Measurements from ENCODE around the gene PRR7.

DNA sequence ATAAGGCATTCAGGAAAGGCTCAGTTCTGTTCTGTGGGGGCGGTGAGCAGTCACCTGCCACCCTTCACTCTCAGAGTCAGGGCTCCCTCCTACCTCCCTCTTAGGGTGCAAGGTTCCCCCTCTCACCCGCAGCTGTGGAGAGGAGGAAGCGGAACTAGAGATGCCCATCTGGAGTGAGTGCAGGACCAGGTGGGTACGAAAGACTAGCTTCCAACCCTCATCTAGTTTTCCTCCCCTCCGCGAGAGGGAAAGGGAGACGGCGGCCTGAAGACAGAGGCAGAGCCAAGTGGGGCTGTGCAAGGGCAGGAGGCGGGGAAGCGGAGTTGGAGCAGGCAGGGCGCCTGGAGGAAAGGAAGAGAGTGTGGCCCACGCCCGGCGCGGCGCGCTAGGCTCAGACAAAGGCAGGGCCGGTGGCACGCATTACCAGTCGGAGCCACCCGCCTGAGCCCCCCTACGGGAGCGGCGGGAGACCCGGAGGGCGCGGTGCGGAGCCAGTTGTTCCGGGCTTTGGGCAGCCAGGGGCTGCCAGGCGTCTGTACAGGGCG, 7.3 kb downstream of the PRR7 start:
- TF ChIP-seq ELF1 (IDR thresholded peaks at IDR 0.05) (no peak), POLR2AphosphoS5 (IDR thresholded peaks at IDR 0.05; ENCODE audit: low read depth, low read length) (no peak), TAF1 (IDR thresholded peaks at IDR 0.05; ENCODE audit: borderline replicate concordance, low read depth, low read length) (no peak), FOXJ3 (CRISPR knock-in tag; IDR thresholded peaks at IDR 0.05) (no peak), GABPA (IDR thresholded peaks at IDR 0.05; ENCODE audit: low read depth) (no peak), EP300 (IDR thresholded peaks at IDR 0.05; ENCODE audit: borderline replicate concordance in 1 of 2, low read depth in 1 of 2, low read length in 1 of 2) (no peak), SMC3 (IDR thresholded peaks at IDR 0.05; ENCODE audit: low read depth, low read length) (no peak), EZH2phosphoT487 (IDR thresholded peaks at IDR 0.05; ENCODE audit: borderline replicate concordance, low read depth) (no peak), TEAD4 (IDR thresholded peaks at IDR 0.05; ENCODE audit: borderline replicate concordance, insufficient read depth) (no peak), RXRA (IDR thresholded peaks at IDR 0.05; ENCODE audit: borderline replicate concordance, low read depth) (no peak), NFIC (IDR thresholded peaks at IDR 0.05; ENCODE audit: borderline replicate concordance) (no peak)
- TF ChIP-seq, protein P1, sequence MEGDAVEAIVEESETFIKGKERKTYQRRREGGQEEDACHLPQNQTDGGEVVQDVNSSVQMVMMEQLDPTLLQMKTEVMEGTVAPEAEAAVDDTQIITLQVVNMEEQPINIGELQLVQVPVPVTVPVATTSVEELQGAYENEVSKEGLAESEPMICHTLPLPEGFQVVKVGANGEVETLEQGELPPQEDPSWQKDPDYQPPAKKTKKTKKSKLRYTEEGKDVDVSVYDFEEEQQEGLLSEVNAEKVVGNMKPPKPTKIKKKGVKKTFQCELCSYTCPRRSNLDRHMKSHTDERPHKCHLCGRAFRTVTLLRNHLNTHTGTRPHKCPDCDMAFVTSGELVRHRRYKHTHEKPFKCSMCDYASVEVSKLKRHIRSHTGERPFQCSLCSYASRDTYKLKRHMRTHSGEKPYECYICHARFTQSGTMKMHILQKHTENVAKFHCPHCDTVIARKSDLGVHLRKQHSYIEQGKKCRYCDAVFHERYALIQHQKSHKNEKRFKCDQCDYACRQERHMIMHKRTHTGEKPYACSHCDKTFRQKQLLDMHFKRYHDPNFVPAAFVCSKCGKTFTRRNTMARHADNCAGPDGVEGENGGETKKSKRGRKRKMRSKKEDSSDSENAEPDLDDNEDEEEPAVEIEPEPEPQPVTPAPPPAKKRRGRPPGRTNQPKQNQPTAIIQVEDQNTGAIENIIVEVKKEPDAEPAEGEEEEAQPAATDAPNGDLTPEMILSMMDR (IDR thresholded peaks at IDR 0.05), result no peak
- TF ChIP-seq, protein P2, sequence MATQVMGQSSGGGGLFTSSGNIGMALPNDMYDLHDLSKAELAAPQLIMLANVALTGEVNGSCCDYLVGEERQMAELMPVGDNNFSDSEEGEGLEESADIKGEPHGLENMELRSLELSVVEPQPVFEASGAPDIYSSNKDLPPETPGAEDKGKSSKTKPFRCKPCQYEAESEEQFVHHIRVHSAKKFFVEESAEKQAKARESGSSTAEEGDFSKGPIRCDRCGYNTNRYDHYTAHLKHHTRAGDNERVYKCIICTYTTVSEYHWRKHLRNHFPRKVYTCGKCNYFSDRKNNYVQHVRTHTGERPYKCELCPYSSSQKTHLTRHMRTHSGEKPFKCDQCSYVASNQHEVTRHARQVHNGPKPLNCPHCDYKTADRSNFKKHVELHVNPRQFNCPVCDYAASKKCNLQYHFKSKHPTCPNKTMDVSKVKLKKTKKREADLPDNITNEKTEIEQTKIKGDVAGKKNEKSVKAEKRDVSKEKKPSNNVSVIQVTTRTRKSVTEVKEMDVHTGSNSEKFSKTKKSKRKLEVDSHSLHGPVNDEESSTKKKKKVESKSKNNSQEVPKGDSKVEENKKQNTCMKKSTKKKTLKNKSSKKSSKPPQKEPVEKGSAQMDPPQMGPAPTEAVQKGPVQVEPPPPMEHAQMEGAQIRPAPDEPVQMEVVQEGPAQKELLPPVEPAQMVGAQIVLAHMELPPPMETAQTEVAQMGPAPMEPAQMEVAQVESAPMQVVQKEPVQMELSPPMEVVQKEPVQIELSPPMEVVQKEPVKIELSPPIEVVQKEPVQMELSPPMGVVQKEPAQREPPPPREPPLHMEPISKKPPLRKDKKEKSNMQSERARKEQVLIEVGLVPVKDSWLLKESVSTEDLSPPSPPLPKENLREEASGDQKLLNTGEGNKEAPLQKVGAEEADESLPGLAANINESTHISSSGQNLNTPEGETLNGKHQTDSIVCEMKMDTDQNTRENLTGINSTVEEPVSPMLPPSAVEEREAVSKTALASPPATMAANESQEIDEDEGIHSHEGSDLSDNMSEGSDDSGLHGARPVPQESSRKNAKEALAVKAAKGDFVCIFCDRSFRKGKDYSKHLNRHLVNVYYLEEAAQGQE (IDR thresholded peaks at IDR 0.05; ENCODE audit: low read depth, low read length), result no peak
- TF ChIP-seq, protein P3, sequence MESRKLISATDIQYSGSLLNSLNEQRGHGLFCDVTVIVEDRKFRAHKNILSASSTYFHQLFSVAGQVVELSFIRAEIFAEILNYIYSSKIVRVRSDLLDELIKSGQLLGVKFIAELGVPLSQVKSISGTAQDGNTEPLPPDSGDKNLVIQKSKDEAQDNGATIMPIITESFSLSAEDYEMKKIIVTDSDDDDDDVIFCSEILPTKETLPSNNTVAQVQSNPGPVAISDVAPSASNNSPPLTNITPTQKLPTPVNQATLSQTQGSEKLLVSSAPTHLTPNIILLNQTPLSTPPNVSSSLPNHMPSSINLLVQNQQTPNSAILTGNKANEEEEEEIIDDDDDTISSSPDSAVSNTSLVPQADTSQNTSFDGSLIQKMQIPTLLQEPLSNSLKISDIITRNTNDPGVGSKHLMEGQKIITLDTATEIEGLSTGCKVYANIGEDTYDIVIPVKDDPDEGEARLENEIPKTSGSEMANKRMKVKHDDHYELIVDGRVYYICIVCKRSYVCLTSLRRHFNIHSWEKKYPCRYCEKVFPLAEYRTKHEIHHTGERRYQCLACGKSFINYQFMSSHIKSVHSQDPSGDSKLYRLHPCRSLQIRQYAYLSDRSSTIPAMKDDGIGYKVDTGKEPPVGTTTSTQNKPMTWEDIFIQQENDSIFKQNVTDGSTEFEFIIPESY (IDR thresholded peaks at IDR 0.05; ENCODE audit: borderline replicate concordance, low read depth), result no peak

Data from SK-N-SH (cell line).